Activated CD8-positive, alpha-beta memory T cell treated with anti-CD3 and anti-CD28 coated beads, Interleukin-2, amount 50 U/mL, for 1 hour (primary cell): ENCODE data around the gene MOAP1.
"Not testable (repeated sequence)": the region's sequence is repeated elsewhere in the genome, so short reads cannot be mapped to it uniquely, and the experiment has no call there.

Experiments used
- DNase-seq: peaks from one replicate; pipeline ENCODE4 v3.0.0-alpha.2; 2020; ENCODE audit errors: extremely low read depth

Gene MOAP1

DNA sequence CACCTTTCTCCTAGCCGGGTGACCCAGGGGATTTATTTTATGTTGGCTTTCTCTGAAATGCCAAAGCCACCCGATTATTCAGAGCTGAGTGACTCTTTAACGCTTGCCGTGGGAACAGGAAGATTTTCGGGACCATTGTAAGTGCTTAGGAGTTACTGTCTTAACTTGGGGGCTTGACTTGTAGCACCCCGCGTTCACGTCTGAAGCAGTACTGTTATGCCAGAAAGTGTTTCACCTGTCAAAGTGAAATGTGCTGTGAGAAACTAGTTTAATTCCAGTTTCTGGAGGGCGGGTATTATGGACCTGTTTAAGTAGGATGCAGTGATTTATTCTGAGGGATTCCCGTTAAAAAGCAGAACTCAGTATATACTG is 638 bp upstream of the MOAP1 start:
- DNase-seq, result no peak

- DNase-seq, result no peak
Measured at GRCh38 chr14:93183596-93184317, 940 bp downstream of the MOAP1 start.

GRCh38 chr14:93175492-93175891 is 9.2 kb downstream of the MOAP1 start:
- DNase-seq, result no peak

GRCh38 chr14:93174731-93175130 is 10.0 kb downstream of the MOAP1 start:
- DNase-seq, result not testable (repeated sequence)

DNA sequence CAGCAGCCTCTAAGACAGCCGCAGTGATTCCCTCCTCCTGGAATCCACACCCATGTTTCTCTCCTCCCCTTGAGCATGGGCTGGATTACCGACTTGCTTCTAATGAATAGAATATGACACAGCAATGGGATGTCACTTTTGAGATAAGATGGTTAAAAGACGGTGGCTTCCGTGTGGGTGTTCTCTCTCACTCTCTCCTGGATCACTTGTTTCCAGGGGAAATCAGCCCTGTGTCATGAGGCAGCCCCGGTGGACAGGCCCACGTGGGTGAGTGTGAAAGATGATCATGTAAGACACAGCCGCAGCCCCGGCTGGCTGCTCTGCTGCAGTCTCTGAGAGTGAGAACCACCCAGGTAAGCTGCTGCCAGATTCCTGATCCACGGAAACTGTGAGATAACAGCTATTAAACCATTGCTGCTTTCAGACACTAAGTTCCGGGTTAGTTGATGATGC is 10.7 kb downstream of the MOAP1 start:
- DNase-seq, result no peak

- no peak for DNase-seq
Measured at GRCh38 chr14:93171376-93171775, 13.3 kb downstream of the MOAP1 start.

GRCh38 chr14:93170141-93170540 is 14.6 kb downstream of the MOAP1 start:
- not testable (repeated sequence) for DNase-seq

DNA sequence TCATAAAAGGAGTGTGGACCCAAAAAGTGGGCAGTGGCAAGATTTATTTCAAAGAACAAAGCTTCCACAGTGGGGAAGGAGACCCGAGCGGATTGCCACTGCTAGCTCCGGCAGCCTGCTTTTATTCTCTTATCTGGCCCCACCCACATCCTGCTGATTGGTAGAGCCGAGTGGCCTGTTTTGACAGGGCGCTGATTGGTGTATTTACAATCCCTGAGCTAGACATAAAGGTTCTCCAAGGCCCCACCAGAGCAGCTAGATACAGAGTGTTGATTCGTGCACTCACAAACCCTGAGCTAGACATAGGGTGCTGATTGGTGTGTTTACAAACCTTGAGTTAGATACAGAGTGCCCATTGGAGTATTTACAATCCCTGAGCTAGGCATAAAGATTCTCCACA is 15.1 kb downstream of the MOAP1 start:
- not testable (repeated sequence) for DNase-seq

DNA sequence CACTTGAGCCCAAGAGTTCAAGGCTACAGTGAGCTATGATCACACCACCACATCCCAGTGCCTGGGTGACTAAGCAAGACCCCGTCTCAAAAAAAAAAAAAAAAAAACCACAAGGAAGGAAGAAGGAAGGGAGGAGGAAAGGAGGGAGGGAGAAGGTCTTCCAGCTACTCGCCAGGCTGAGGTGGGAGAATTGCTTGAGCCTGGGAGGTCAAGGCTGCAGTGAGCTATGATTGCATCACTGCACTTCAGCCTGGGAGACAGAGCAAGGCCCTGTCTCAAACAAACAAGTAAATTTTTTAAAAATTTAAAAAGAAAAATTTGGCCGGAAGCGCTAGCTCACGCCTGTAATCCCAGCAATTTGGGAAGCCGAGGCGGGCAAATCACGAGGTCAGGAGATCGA is 16.1 kb downstream of the MOAP1 start:
- DNase-seq, result not testable (repeated sequence)

DNA sequence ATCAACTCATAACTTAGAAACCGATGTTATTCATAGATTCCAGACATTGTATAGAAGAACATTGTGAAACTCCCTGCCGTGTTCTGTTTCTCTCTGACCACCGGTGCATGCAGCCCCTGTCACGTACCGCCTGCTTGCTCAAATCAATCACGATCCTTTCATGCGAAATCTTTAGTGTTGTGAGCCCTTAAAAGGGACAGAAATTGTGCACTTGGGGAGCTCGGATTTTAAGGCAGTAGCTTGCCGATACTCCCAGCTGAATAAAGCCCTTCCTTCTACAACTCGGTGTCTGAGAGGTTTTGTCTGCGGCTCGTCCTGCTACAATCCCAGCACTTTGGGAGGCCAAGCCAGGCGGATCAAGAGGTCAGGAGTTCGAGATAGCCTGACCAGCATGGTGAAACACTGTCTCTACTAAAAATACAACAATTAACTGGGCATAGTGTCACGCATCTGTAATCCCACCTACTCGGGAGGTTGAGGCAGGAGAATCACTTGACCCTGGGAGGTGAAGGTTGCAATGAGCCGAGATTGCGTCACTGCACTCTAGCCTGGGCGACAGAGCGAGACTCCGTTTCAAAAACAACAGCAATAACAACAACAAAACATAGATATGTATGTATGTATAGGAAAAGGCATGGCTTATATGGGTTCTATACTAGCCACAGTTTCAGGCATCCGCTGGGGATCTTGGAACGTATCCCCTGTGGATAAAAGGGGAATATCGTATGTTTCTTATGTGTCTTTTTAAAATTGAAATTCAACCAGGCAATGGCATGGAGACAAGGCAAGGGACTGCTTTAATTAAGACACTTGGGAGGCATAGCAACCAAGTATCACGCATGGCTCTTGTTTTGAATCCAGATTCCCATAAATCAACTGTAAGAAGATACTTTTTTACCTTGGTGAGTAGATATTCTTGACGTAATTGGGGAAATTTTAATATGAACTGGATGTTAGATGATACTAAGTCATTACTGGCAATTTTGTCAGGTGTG is 19.1 kb downstream of the MOAP1 start:
- not testable (repeated sequence) for DNase-seq

- DNase-seq, result no peak
Measured at GRCh38 chr14:93163564-93163963, 21.1 kb downstream of the MOAP1 start.

DNA sequence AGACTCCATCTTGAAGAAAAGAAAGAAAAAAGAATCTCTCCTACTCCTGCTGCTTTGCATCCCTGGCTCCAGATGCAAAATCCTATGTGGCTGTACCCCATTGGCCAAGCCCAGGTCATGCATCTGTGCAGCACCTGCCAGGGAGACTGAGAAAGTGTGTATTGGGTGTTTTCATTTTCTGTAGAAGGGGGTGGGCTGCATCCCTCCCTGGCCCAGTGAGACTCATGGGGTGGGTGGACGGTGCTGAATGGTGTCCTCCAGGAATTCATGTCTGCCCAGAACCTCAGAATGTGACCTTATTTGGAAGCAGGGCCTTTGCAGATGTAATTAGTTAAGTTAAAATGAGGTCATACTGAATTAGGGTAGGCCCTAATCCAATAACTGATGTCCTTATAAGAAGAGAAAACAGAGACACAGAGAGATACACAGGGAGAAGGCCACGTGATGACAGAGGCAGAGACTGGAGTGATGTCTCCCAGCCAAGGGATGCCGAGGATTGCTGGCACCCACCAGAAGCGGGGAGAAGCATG is 23.2 kb downstream of the MOAP1 start:
- DNase-seq, result no peak

GRCh38 chr14:93160353-93160801 is 24.3 kb downstream of the MOAP1 start:
- DNase-seq, result no peak

DNA sequence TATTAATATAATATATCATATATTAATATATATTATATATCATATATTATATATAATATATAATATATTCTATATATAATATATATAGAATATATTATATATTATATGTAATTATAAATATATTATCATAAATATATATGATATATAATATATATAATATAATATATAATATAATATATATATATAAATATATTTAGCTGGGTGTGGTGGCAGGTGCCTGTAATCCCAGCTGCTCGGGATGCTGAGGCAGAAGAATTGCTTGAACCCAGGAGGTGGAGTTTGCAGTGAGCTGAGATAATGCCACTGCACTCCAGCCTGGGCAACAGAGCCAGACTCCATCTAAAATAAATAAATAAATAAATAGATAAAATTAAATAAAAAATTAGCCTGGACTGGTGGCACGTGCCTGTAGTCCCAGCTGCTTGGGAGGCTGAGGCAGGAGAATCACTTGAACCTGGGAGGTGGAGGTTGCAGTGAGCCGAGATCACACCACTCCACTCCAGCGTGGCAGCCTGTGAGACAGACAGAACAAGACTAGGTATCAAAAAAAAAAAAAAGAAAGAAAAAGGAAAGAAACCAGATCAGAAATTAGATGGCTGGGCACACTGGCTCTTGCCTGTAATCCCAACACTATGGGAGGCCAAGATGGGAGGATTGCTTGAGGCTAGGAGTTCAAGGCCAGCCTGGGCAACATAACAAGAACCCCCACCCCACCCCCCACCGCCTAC is 24.9 kb downstream of the MOAP1 start:
- DNase-seq, result not testable (repeated sequence)

DNA sequence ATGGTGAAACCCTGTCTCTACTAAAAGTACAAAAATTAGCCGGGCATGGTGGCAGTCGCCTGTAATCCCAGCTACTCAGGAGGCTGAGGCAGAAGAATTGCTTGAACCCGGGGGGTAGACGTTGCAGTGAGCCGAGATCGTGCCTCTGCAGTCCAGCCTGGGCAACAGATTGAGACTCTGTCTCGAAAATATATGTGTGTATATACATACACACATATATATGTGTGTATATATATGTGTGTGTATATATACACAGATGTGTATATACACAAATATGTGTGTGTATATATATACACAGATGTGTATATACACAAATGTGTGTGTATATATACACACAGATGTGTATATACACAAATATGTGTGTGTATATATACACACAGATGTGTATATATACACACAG is 26.3 kb downstream of the MOAP1 start:
- DNase-seq, result not testable (repeated sequence)

- no peak for DNase-seq
Measured at GRCh38 chr14:93156693-93157369, 27.9 kb downstream of the MOAP1 start.

- DNase-seq, result no peak
Measured at GRCh38 chr14:93155667-93156066, 29.0 kb downstream of the MOAP1 start.

GRCh38 chr14:93153121-93153520 is 31.6 kb downstream of the MOAP1 start:
- no peak for DNase-seq

DNA sequence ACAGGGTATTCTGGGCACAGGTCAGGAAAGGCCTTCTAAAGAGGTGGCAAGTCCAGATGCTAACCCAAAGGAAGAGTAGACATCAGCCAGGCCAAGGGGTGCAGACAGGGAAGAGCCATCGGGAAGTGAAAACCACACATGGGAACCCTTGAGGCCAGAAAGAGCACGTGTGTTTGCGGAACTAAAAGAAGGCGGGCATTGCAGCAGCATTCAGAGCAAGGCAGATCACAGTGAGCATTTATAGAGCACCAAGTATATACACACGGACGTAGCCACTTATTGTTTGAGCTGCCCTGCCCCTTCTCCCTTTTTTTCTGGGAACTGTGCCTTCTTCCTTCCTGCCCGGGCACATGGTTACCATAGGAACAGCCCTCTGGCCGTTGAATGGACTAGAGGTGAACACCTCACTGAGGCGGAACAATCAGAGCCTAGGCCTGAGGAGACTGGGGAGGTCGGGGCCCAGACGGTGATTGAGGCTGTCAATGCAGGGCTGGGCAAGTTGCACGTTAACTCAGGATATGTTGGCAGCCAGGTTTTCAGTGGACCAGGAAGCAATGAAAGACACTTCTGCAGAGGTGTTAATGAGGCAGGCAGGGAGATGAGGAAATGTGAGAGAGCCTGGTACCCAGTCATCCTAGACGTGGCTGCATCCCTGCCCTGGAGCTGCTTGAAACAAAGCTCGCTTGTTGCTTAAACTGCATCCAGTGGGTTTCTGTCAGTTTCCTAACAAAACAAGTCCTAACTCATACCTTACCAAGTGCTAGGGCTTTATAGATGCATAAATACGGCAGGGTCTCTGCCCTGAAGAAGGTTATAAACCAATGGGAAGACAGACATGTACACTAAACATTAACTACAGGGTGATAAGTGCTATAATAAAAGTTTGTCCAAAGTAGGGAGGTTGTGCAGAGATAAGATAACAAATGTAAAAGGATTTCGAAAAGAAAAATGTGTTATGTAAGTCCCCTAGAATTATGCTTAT is 34.2 kb downstream of the MOAP1 start:
- no peak for DNase-seq

DNA sequence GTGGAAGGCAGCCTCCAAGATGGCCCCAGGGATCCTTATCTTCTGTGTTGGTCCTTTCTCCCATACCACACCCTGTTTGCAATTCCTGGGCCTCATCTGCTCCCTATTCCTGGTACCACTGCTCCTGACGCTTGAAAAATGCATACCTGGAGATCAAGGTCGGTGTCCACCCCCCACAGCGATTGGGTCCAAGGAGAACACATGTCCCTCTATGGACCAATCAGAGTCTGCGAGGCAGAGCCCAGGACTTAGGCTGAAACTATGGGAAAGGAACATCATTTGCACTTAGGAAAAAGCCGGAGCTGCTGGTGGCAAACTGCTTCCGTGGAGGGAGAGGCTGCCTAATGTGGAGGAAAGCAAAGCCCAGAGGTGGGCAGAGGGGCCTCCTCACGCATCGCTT is 35.7 kb downstream of the MOAP1 start:
- no peak for DNase-seq
